ENCODE results near the gene AGAP1. TPM values are rescaled to one million over a fixed set of nuclear protein-coding genes. Genes with fewer than 3 reads are reported as not detected.

AGAP1 gene
- total RNA-seq, 2 experiments from 2014 or later, result not detected

- POLR2A ChIA-PET, result no interaction called here
- H2AFZ ChIP-seq (ENCODE audit: low read length), result no peak overlapping the region
- H3K9me2 ChIP-seq (ENCODE audit: insufficient read depth, low read length), result no peaks in the 10 kb centered on the region
- H3K4me2 ChIP-seq (ENCODE audit: low read length), result no peak overlapping the region
- no peak overlapping the region for H3K27ac ChIP-seq (ENCODE audit: low read depth, low read length, poor library complexity, severe bottlenecking)
- H3K4me3 ChIP-seq (ENCODE audit: low read depth, low read length, poor library complexity, severe bottlenecking), result no peak overlapping the region
- no peak for DNase-seq (ENCODE audit: low spot score)
- TF ChIP-seq CTCF (conservative IDR thresholded peaks at IDR 0.05; ENCODE audit: low read length) (no peak), EZH2phosphoT487 (IDR thresholded peaks at IDR 0.05; ENCODE audit: borderline replicate concordance, low read depth, low read length) (no peak)
- BruUV-seq (replicated peaks), result no TSS peak
- H3K9me3 ChIP-seq (ENCODE audit: low read length), result no peaks in the 10 kb centered on the region
- no peaks in the 10 kb centered on the region for H3K36me3 ChIP-seq (ENCODE audit: insufficient read depth, low read length)
- CTCF ChIA-PET (ENCODE audit: unreplicated experiment), result no interaction called here
- intact Hi-C loops (cut with micrococcal nuclease; ENCODE audit: unreplicated experiment), result no loop called here
- H3K79me2 ChIP-seq (ENCODE audit: insufficient read depth, low read depth, low read length), result no peaks in the 10 kb centered on the region
- H4K20me1 ChIP-seq (ENCODE audit: insufficient read depth, low read length), result no peaks in the 10 kb centered on the region
- no peaks in the 10 kb centered on the region for H3K4me1 ChIP-seq (ENCODE audit: insufficient read depth, low read length, poor library complexity, severe bottlenecking)
These were observed 588.2 kb downstream of the AGAP1 start for GRCh38 chr2:236082061-236082460.

- H3K4me3 ChIP-seq (ENCODE audit: low read depth, low read length, poor library complexity, severe bottlenecking), result no peak overlapping the region
- intact Hi-C loops (cut with micrococcal nuclease; ENCODE audit: unreplicated experiment), result no loop called here
- no TSS peak for BruUV-seq (replicated peaks)
- TF ChIP-seq CTCF (conservative IDR thresholded peaks at IDR 0.05; ENCODE audit: low read length) (no peak), EZH2phosphoT487 (IDR thresholded peaks at IDR 0.05; ENCODE audit: borderline replicate concordance, low read depth, low read length) (no peak)
- H3K27ac ChIP-seq (ENCODE audit: low read depth, low read length, poor library complexity, severe bottlenecking), result no peak overlapping the region
- H3K4me2 ChIP-seq (ENCODE audit: low read length), result no peak overlapping the region
- no peaks in the 10 kb centered on the region for H3K36me3 ChIP-seq (ENCODE audit: insufficient read depth, low read length)
- DNase-seq (ENCODE audit: low spot score), result no peak
- CTCF ChIA-PET (ENCODE audit: unreplicated experiment), result interaction anchor here (0.6 kb wide), 1 partner anchor 1989 kb away, joined by 4 read pairs; no protein-coding TSS in a partner anchor
- H2AFZ ChIP-seq (ENCODE audit: low read length), result no peak overlapping the region
- H3K4me1 ChIP-seq (ENCODE audit: insufficient read depth, low read length, poor library complexity, severe bottlenecking), result no peaks in the 10 kb centered on the region
- no peaks in the 10 kb centered on the region for H3K79me2 ChIP-seq (ENCODE audit: insufficient read depth, low read depth, low read length)
- H3K9me3 ChIP-seq (ENCODE audit: low read length), result no peaks in the 10 kb centered on the region
- POLR2A ChIA-PET, result no interaction called here
- H3K9me2 ChIP-seq (ENCODE audit: insufficient read depth, low read length), result no peaks in the 10 kb centered on the region
- H4K20me1 ChIP-seq (ENCODE audit: insufficient read depth, low read length), result no peaks in the 10 kb centered on the region
These were observed 590.1 kb downstream of the AGAP1 start for GRCh38 chr2:236083934-236084333.

GRCh38 chr2:236085211-236085610 is 591.4 kb downstream of the AGAP1 start:
- no peak for DNase-seq (ENCODE audit: low spot score)
- Histone ChIP-seq H2AFZ (ENCODE audit: low read length) (no peak overlapping the region), H3K4me2 (ENCODE audit: low read length) (no peak overlapping the region), H4K20me1 (ENCODE audit: insufficient read depth, low read length) (no peaks in the 10 kb centered on the region), H3K4me3 (ENCODE audit: low read depth, low read length, poor library complexity, severe bottlenecking) (no peak overlapping the region), H3K79me2 (ENCODE audit: insufficient read depth, low read depth, low read length) (no peaks in the 10 kb centered on the region), H3K36me3 (ENCODE audit: insufficient read depth, low read length) (no peaks in the 10 kb centered on the region), H3K9me3 (ENCODE audit: low read length) (no peaks in the 10 kb centered on the region), H3K27ac (ENCODE audit: low read depth, low read length, poor library complexity, severe bottlenecking) (no peak overlapping the region), H3K4me1 (ENCODE audit: insufficient read depth, low read length, poor library complexity, severe bottlenecking) (no peaks in the 10 kb centered on the region), H3K9me2 (ENCODE audit: insufficient read depth, low read length) (no peaks in the 10 kb centered on the region)
- POLR2A ChIA-PET, result no interaction called here
- BruUV-seq (replicated peaks), result no TSS peak
- TF ChIP-seq EZH2phosphoT487 (IDR thresholded peaks at IDR 0.05; ENCODE audit: borderline replicate concordance, low read depth, low read length), result no peak
- TF ChIP-seq CTCF (conservative IDR thresholded peaks at IDR 0.05; ENCODE audit: low read length), result no peak
- intact Hi-C loops (cut with micrococcal nuclease; ENCODE audit: unreplicated experiment), result no loop called here
- CTCF ChIA-PET (ENCODE audit: unreplicated experiment), result no interaction called here

Data from OCI-LY7 (cell line).